ENCODE measurements around the gene ZBP1.

ZBP1 gene

DNA sequence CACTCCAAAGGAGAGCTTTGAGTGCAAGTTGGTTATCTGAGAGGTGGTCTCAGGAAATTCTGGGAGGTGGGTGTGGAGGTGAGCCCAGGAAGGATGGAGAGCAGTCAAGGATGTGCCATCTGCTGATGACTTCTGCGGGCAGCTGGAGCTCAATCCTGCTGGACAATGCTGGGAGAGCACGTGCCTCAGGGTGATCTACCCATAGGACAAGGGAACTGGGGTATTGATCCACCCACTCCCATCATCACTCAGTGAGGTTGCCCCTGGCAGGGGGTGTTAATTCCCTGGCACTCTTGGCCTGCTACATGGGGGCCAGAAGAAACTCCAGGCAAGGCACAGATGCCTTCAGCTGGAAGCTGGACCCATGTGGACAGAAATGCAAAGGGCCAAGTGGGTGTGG is 7.1 kb upstream of the ZBP1 start:
- ChIA-PET POLR2A (no interaction called here), CTCF (interaction anchor here (0.8 to 1.4 kb wide), 5 partner anchors 8 to 582 kb away, joined by 3 to 4 read pairs (median 3); no protein-coding TSS in a partner anchor)
- peaks cover 0 to 13% (median 2%) of the 10 kb centered on the region in 4 experiments for H3K36me3 ChIP-seq (ENCODE audit: control insufficient read depth in 4 of 4, insufficient read depth in 4 of 4, low read length in 3 of 4)
- WGBS (ENCODE audit: insufficient coverage), result 82% methylated on average over 2 of the region's 2 CpGs
- H3K27me3 ChIP-seq (replicated peaks in 2 of 5; ENCODE audit: control insufficient read depth in 4 of 5, insufficient read depth in 5 of 5, low read length in 4 of 5), result no peaks in the 10 kb centered on the region
- peak overlapping the region in 1 of 2 experiments; percentile 0 for H3K27ac ChIP-seq (ENCODE audit: insufficient read depth in 1 of 2, low read depth in 1 of 2, low read length in 2 of 2, poor library complexity in 1 of 2, severe bottlenecking in 2 of 2)
- peaks cover 2 to 18% (median 9%) of the 10 kb centered on the region in 5 experiments for H3K9me3 ChIP-seq (ENCODE audit: control extremely low read depth in 1 of 5, control insufficient read depth in 4 of 5, insufficient read depth in 2 of 5, low read depth in 1 of 5, low read length in 4 of 5)
- peaks cover 13 to 45% (median 32%) of the 10 kb centered on the region in 4 experiments for H3K4me1 ChIP-seq (ENCODE audit: control extremely low read depth in 1 of 4, control insufficient read depth in 4 of 4, insufficient read depth in 4 of 4, low read length in 3 of 4)
- peak overlapping the region in 4 of 7 experiments; percentile 7 to 66 (median 42) for H3K4me3 ChIP-seq (ENCODE audit: control insufficient read depth in 1 of 7, extremely low read depth in 1 of 7, insufficient read depth in 4 of 7, low read depth in 2 of 7, low read length in 6 of 7)
- no peak for DNase-seq

DNA sequence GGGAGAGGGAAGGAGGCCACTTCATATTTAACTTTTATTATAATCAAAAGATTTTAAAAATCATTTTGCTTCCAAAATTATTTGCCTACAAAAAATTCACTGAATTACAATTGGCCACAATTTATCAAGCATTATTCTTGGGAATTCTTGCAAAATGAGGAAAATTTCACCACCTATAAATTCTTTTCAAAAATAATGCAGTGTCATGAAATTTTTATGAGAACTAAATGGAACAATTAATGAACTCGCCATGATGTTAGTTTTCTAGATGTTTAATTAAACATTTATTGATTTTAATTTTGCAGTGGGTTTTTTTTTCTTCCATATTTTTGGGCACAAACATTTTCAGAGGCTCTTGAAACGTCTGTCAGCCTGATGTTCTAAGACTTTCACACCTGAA is 5.8 kb upstream of the ZBP1 start:
- no peaks in the 10 kb centered on the region for H3K27me3 ChIP-seq (replicated peaks in 2 of 5; ENCODE audit: control insufficient read depth in 4 of 5, insufficient read depth in 5 of 5, low read length in 4 of 5)

DNA sequence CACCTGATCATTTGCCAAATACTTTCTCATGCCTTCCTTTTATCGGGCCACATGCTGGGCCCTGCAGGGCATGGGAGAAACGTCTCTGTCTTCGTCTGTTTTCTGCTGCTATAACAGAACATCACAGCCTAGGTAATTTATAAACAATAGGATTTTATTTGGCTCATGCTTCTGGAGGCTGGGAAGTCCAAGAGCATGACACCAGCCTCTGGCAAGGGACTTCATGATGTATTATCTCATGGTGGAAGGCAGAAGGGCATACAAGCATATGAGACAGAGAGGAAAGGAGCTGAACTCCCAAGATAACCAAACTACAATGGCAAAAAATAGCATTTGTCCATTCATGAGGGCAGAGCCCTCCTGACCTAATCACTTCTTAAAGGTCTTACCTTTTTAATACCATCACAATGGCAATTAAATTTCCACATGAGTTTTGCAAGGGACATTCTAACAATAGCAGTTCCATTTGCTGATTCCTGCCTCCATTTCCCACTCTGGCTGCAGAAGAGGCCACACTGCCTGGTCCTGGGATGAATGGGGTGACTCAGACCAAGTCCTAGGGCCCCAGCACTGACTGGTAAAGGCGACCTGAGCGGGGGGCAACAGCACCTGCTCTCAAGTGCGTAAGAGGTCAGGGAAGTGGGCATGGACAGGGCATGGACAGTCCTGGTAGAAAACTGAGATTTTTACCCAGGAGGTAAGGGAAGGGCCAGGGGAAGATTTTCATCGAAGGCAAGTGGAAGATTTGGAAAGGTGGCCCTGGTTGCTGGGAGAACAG is 5.1 kb upstream of the ZBP1 start:
- H3K27me3 ChIP-seq (replicated peaks in 2 of 5; ENCODE audit: control insufficient read depth in 4 of 5, insufficient read depth in 5 of 5, low read length in 4 of 5), result no peaks in the 10 kb centered on the region
- ChIA-PET POLR2A (no interaction called here), CTCF (interaction anchor here (6.7 kb wide), 1 partner anchor 28 kb away, joined by 35 read pairs; no protein-coding TSS in a partner anchor)
- H3K4me1 ChIP-seq (ENCODE audit: control extremely low read depth in 1 of 4, control insufficient read depth in 4 of 4, insufficient read depth in 4 of 4, low read length in 3 of 4), result peaks cover 14 to 57% (median 44%) of the 10 kb centered on the region in 4 experiments
- no peak for DNase-seq
- peaks cover 0 to 13% (median 2%) of the 10 kb centered on the region in 4 experiments for H3K36me3 ChIP-seq (ENCODE audit: control insufficient read depth in 4 of 4, insufficient read depth in 4 of 4, low read length in 3 of 4)
- no peak overlapping the region for H3K4me3 ChIP-seq (ENCODE audit: control insufficient read depth in 1 of 7, extremely low read depth in 1 of 7, insufficient read depth in 4 of 7, low read depth in 2 of 7, low read length in 6 of 7)
- peaks cover 2 to 18% (median 9%) of the 10 kb centered on the region in 5 experiments for H3K9me3 ChIP-seq (ENCODE audit: control extremely low read depth in 1 of 5, control insufficient read depth in 4 of 5, insufficient read depth in 2 of 5, low read depth in 1 of 5, low read length in 4 of 5)
- WGBS (ENCODE audit: insufficient coverage), result 79% methylated on average over 3 of the region's 7 CpGs
- no peak overlapping the region for H3K27ac ChIP-seq (ENCODE audit: insufficient read depth in 1 of 2, low read depth in 1 of 2, low read length in 2 of 2, poor library complexity in 1 of 2, severe bottlenecking in 2 of 2)

More for the DNA sequence above, 5.8 kb upstream of the ZBP1 start:
- H3K36me3 ChIP-seq (ENCODE audit: control insufficient read depth in 4 of 4, insufficient read depth in 4 of 4, low read length in 3 of 4), result peaks cover 0 to 13% (median 2%) of the 10 kb centered on the region in 4 experiments
- POLR2A ChIA-PET, result no interaction called here
- H3K4me3 ChIP-seq (ENCODE audit: control insufficient read depth in 1 of 7, extremely low read depth in 1 of 7, insufficient read depth in 4 of 7, low read depth in 2 of 7, low read length in 6 of 7), result no peak overlapping the region
- peaks cover 17 to 52% (median 40%) of the 10 kb centered on the region in 4 experiments for H3K4me1 ChIP-seq (ENCODE audit: control extremely low read depth in 1 of 4, control insufficient read depth in 4 of 4, insufficient read depth in 4 of 4, low read length in 3 of 4)
- WGBS (ENCODE audit: insufficient coverage), result 88% methylated on average over 1 of the region's 2 CpGs
- H3K27ac ChIP-seq (ENCODE audit: insufficient read depth in 1 of 2, low read depth in 1 of 2, low read length in 2 of 2, poor library complexity in 1 of 2, severe bottlenecking in 2 of 2), result no peak overlapping the region
- CTCF ChIA-PET, result no interaction called here
- H3K9me3 ChIP-seq (ENCODE audit: control extremely low read depth in 1 of 5, control insufficient read depth in 4 of 5, insufficient read depth in 2 of 5, low read depth in 1 of 5, low read length in 4 of 5), result peaks cover 2 to 18% (median 9%) of the 10 kb centered on the region in 5 experiments
- no peak for DNase-seq

DNA sequence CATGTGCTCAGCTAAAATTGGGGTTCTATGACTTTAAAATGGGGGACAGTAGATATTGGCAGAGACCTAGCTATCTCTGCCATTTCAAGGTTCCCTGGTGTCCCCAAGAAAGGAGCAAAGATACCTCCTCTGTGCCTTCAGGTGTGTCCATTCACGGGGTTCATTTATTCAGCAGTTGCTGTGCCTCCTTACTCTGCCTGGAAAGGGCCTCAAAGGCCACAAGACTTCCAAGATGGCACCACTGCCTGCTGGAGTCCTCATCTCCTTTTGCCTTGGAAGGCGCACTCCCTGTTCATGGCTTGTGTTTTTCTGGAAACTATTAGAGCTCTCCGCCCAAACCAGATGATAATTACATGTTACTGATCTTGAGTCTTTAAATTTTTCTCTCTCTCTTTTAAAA is 3.9 kb upstream of the ZBP1 start:
- H3K4me1 ChIP-seq (ENCODE audit: control extremely low read depth in 1 of 4, control insufficient read depth in 4 of 4, insufficient read depth in 4 of 4, low read length in 3 of 4), result peaks cover 12 to 58% (median 47%) of the 10 kb centered on the region in 4 experiments

DNA sequence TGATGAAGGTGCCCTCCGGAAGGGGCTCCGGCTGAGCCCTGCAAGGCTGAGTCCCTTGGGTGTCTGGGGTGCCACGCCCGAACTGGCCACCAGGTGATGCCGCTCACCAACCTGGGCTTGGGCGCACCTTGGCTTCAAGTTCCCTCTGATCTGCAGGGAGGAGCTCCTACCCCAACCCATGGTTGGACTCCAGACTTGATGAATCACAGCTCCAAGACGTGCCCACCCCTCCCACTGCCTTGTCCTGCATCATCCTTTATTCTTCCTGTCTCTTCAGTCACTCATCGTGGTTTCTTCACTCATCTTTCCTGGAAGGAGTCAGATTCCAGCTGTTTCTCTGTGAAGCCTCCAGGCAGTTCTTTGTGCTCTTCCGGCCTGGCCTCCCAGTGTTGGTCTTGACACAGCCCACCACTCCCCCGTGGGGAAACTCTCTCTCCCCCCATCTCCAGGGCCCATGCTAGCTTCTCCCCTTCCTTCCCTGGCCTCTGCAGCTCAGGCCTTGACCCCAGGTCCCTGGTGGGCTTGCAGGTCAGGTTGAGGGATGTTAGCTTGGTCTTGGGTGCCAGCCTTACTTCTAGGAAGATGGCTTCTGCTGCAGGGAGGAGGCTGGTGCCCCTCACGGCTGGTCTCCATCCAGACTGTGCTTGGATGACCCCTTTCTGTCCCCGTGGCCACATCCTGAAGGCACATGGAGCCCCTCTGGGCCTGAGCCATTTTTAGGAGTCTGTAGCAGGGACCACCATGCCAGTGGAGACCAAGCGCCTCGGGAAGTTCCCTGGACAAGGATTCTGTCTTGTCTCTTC is 2.6 kb upstream of the ZBP1 start:
- peak; percentile 49 to 57 (median 55) for DNase-seq
- ChIA-PET POLR2A (interaction anchor here (0.8 kb wide), 1 partner anchor 88 kb away, joined by 3 read pairs; no protein-coding TSS in a partner anchor), CTCF (interaction anchor here (0.6 to 6.7 kb wide), 13 partner anchors 8 to 572 kb away, joined by 3 to 35 read pairs (median 4); no protein-coding TSS in a partner anchor)
- no peak overlapping the region for H3K27ac ChIP-seq (ENCODE audit: insufficient read depth in 1 of 2, low read depth in 1 of 2, low read length in 2 of 2, poor library complexity in 1 of 2, severe bottlenecking in 2 of 2)
- H3K27me3 ChIP-seq (replicated peaks in 2 of 5; ENCODE audit: control insufficient read depth in 4 of 5, insufficient read depth in 5 of 5, low read length in 4 of 5), result no peaks in the 10 kb centered on the region
- peaks cover 0 to 13% (median 2%) of the 10 kb centered on the region in 4 experiments for H3K36me3 ChIP-seq (ENCODE audit: control insufficient read depth in 4 of 4, insufficient read depth in 4 of 4, low read length in 3 of 4)
- peaks cover 11 to 57% (median 49%) of the 10 kb centered on the region in 4 experiments for H3K4me1 ChIP-seq (ENCODE audit: control extremely low read depth in 1 of 4, control insufficient read depth in 4 of 4, insufficient read depth in 4 of 4, low read length in 3 of 4)
- no peak overlapping the region for H3K4me3 ChIP-seq (ENCODE audit: control insufficient read depth in 1 of 7, extremely low read depth in 1 of 7, insufficient read depth in 4 of 7, low read depth in 2 of 7, low read length in 6 of 7)
- 86% methylated on average over 12 of the region's 14 CpGs for WGBS (ENCODE audit: insufficient coverage)
- peaks cover 2 to 18% (median 9%) of the 10 kb centered on the region in 5 experiments for H3K9me3 ChIP-seq (ENCODE audit: control extremely low read depth in 1 of 5, control insufficient read depth in 4 of 5, insufficient read depth in 2 of 5, low read depth in 1 of 5, low read length in 4 of 5)

More for the DNA sequence above, 3.9 kb upstream of the ZBP1 start:
- DNase-seq, result no peak
- WGBS (ENCODE audit: insufficient coverage), result 100% methylated on average over 1 of the region's 3 CpGs
- CTCF ChIA-PET, result interaction anchor here (1.8 to 6.7 kb wide), 4 partner anchors 22 to 443 kb away, joined by 5 to 35 read pairs (median 8); no protein-coding TSS in a partner anchor
- POLR2A ChIA-PET, result no interaction called here
- Histone ChIP-seq H3K27me3 (replicated peaks in 2 of 5; ENCODE audit: control insufficient read depth in 4 of 5, insufficient read depth in 5 of 5, low read length in 4 of 5) (no peaks in the 10 kb centered on the region), H3K9me3 (ENCODE audit: control extremely low read depth in 1 of 5, control insufficient read depth in 4 of 5, insufficient read depth in 2 of 5, low read depth in 1 of 5, low read length in 4 of 5) (peaks cover 2 to 18% (median 9%) of the 10 kb centered on the region in 5 experiments), H3K27ac (ENCODE audit: insufficient read depth in 1 of 2, low read depth in 1 of 2, low read length in 2 of 2, poor library complexity in 1 of 2, severe bottlenecking in 2 of 2) (no peak overlapping the region), H3K36me3 (ENCODE audit: control insufficient read depth in 4 of 4, insufficient read depth in 4 of 4, low read length in 3 of 4) (peaks cover 0 to 13% (median 2%) of the 10 kb centered on the region in 4 experiments), H3K4me3 (ENCODE audit: control insufficient read depth in 1 of 7, extremely low read depth in 1 of 7, insufficient read depth in 4 of 7, low read depth in 2 of 7, low read length in 6 of 7) (no peak overlapping the region)

DNA sequence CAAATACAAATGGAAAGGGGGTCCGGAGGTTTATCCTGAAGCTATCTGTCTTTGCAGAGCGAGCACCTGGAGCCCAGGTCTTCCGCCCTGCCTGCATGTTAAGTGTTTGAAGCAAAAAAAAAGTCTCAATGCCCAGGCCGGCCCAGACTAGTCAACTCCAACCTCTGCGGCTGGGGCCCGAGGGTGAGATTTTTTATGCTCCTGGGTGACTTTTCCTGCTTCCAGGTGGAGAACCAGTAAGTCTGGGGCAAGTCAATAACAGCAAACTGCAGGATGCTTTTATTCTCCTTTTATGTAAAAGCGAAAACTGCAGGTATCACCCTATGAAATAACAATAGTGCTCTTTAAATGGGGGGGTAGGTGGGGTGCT is 2.0 kb upstream of the ZBP1 start:
- H3K4me1 ChIP-seq (ENCODE audit: control extremely low read depth in 1 of 4, control insufficient read depth in 4 of 4, insufficient read depth in 4 of 4, low read length in 3 of 4), result peaks cover 5 to 51% (median 44%) of the 10 kb centered on the region in 4 experiments
- ChIA-PET CTCF (interaction anchor here (0.9 to 6.7 kb wide), 8 partner anchors 9 to 572 kb away, joined by 3 to 35 read pairs (median 4); no protein-coding TSS in a partner anchor), POLR2A (interaction anchor here (0.8 kb wide), 1 partner anchor 88 kb away, joined by 3 read pairs; no protein-coding TSS in a partner anchor)
- no peak overlapping the region for H3K27ac ChIP-seq (ENCODE audit: insufficient read depth in 1 of 2, low read depth in 1 of 2, low read length in 2 of 2, poor library complexity in 1 of 2, severe bottlenecking in 2 of 2)
- DNase-seq, result no peak
- H3K27me3 ChIP-seq (replicated peaks in 2 of 5; ENCODE audit: control insufficient read depth in 4 of 5, insufficient read depth in 5 of 5, low read length in 4 of 5), result peaks cover 0 to 2% (median 0%) of the 10 kb centered on the region in 5 experiments
- H3K36me3 ChIP-seq (ENCODE audit: control insufficient read depth in 4 of 4, insufficient read depth in 4 of 4, low read length in 3 of 4), result peaks cover 0 to 13% (median 2%) of the 10 kb centered on the region in 4 experiments
- H3K4me3 ChIP-seq (ENCODE audit: control insufficient read depth in 1 of 7, extremely low read depth in 1 of 7, insufficient read depth in 4 of 7, low read depth in 2 of 7, low read length in 6 of 7), result no peak overlapping the region
- peaks cover 2 to 18% (median 9%) of the 10 kb centered on the region in 5 experiments for H3K9me3 ChIP-seq (ENCODE audit: control extremely low read depth in 1 of 5, control insufficient read depth in 4 of 5, insufficient read depth in 2 of 5, low read depth in 1 of 5, low read length in 4 of 5)
- WGBS (ENCODE audit: insufficient coverage), result 95% methylated on average over 7 of the region's 7 CpGs

Measured in common myeloid progenitor, CD34-positive (primary cell).